ENCODE measurements around the gene TMEM119. TPM values are rescaled to one million over a fixed set of nuclear protein-coding genes. Genes with fewer than 3 reads are reported as not detected.

Gene TMEM119
- total RNA-seq, 2 donors from 2014 or later: 1.8 to 5.5 TPM

GRCh38 chr12:108615918-108616317 is 18.0 kb upstream of the TMEM119 start:
- Histone ChIP-seq H3K27ac (no peak overlapping the region), H3K4me3 (no peak overlapping the region), H3K4me1 (peaks cover 0 to 12% of the 10 kb centered on the region in 2 donors), H3K9me3 (no peaks in the 10 kb centered on the region), H3K27me3 (no peaks in the 10 kb centered on the region), H3K36me3 (no peaks in the 10 kb centered on the region)
- DNase-seq (ENCODE audit: low spot score): no peak
- TF ChIP-seq CTCF (IDR thresholded peaks at IDR 0.05): no peak

- H3K27ac ChIP-seq: no peak overlapping the region
- no peak overlapping the region for H3K4me3 ChIP-seq
- no peak for DNase-seq (ENCODE audit: low spot score)
- TF ChIP-seq CTCF (IDR thresholded peaks at IDR 0.05): no peak
- H3K27me3 ChIP-seq: no peaks in the 10 kb centered on the region
- H3K36me3 ChIP-seq: no peaks in the 10 kb centered on the region
- no peaks in the 10 kb centered on the region for H3K9me3 ChIP-seq
- H3K4me1 ChIP-seq: peaks cover 0 to 18% of the 10 kb centered on the region in 2 donors
Observed at GRCh38 chr12:108614639-108615038, 16.8 kb upstream of the TMEM119 start.

GRCh38 chr12:108614041-108614440 is 16.2 kb upstream of the TMEM119 start:
- no peak for TF ChIP-seq CTCF (IDR thresholded peaks at IDR 0.05)
- Histone ChIP-seq H3K27me3 (no peaks in the 10 kb centered on the region), H3K4me3 (no peak overlapping the region), H3K9me3 (no peaks in the 10 kb centered on the region), H3K36me3 (no peaks in the 10 kb centered on the region), H3K27ac (no peak overlapping the region), H3K4me1 (peaks cover 0 to 23% of the 10 kb centered on the region in 2 donors)
- no peak for DNase-seq (ENCODE audit: low spot score)

GRCh38 chr12:108613548-108613947 is 15.7 kb upstream of the TMEM119 start:
- H3K27me3 ChIP-seq: no peaks in the 10 kb centered on the region
- no peak for DNase-seq (ENCODE audit: low spot score)
- H3K4me1 ChIP-seq: peaks cover 0 to 22% of the 10 kb centered on the region in 2 donors
- no peak overlapping the region for H3K4me3 ChIP-seq
- no peaks in the 10 kb centered on the region for H3K36me3 ChIP-seq
- H3K27ac ChIP-seq: no peak overlapping the region
- no peaks in the 10 kb centered on the region for H3K9me3 ChIP-seq
- no peak for TF ChIP-seq CTCF (IDR thresholded peaks at IDR 0.05)

GRCh38 chr12:108612788-108613282 is 15.0 kb upstream of the TMEM119 start:
- Histone ChIP-seq H3K27me3 (no peaks in the 10 kb centered on the region), H3K4me1 (peaks cover 0 to 15% of the 10 kb centered on the region in 2 donors), H3K27ac (no peak overlapping the region), H3K9me3 (no peaks in the 10 kb centered on the region), H3K4me3 (no peak overlapping the region), H3K36me3 (no peaks in the 10 kb centered on the region)
- TF ChIP-seq CTCF (IDR thresholded peaks at IDR 0.05): no peak
- no peak for DNase-seq (ENCODE audit: low spot score)

GRCh38 chr12:108611884-108612415 is 14.1 kb upstream of the TMEM119 start:
- H3K36me3 ChIP-seq: no peaks in the 10 kb centered on the region
- peaks cover 0 to 12% of the 10 kb centered on the region in 2 donors for H3K4me1 ChIP-seq
- H3K4me3 ChIP-seq: no peak overlapping the region
- H3K27ac ChIP-seq: no peak overlapping the region
- no peak for DNase-seq (ENCODE audit: low spot score)
- TF ChIP-seq CTCF (IDR thresholded peaks at IDR 0.05): peak in 1 of 2 donors; percentile 52
- H3K9me3 ChIP-seq: no peaks in the 10 kb centered on the region
- no peaks in the 10 kb centered on the region for H3K27me3 ChIP-seq
